ENCODE data around the gene CTBP2.

GRCh38 chr10:125101049-125101448, 59.3 kb downstream of the CTBP2 start:
- TF ChIP-seq CTCF (IDR thresholded peaks at IDR 0.05 in 8 of 11, conservative IDR thresholded peaks at IDR 0.05 in 3 of 11): no peak
- no peak for TF ChIP-seq POLR2AphosphoS5 (IDR thresholded peaks at IDR 0.05)

All from spleen (tissue), 7 donors.